AG04449 (cell line): ENCODE measurements around the gene STXBP4.

Experiments
- CTCF ChIA-PET: fragments of 350-600 bp; formaldehyde crosslinking; extraction: SDS; loops from one replicate; lab custom pipeline; 2021; ENCODE audit warnings: antibody characterized with exemption; lab: Yijun Ruan, JAX
- POLR2A ChIA-PET: fragments of 400-600, 350-600 bp; formaldehyde crosslinking; extraction: SDS; loops from one replicate; lab custom pipeline; 2020; ENCODE audit warnings: antibody characterized with exemption, inconsistent platforms; lab: Yijun Ruan, JAX
- DNase-seq: peaks from one replicate; pipeline ENCODE4 v3.0.0-alpha.2; 2010; ENCODE audit warnings: low read depth, low spot score
- H3K4me3 ChIP-seq: 2 replicates; pipeline ENCODE4 v1.5.1; 2011; ENCODE audit warnings: low read depth, mild to moderate bottlenecking, control low read depth, low read length
- CTCF ChIP-seq: IDR thresholded peaks from one replicate; pipeline ENCODE4 v1.5.1; 2011; ENCODE audit warnings: mild to moderate bottlenecking, moderate library complexity, low read length, control low read depth, inconsistent platforms; ENCODE audit not compliant: insufficient read depth; ENCODE audit errors: missing control alignments

STXBP4 gene

GRCh38 chr17:54951286-54951685, 17.3 kb upstream of the STXBP4 start:
- ChIA-PET CTCF (no interaction called here), POLR2A (no interaction called here)

GRCh38 chr17:54956791-54957190, 11.8 kb upstream of the STXBP4 start:
- no peak for DNase-seq
- ChIA-PET POLR2A (no interaction called here), CTCF (no interaction called here)
- no peak for TF ChIP-seq CTCF
- no peak overlapping the region for H3K4me3 ChIP-seq

More at GRCh38 chr17:54951286-54951685, 17.3 kb upstream of the STXBP4 start:
- no peak overlapping the region for H3K4me3 ChIP-seq
- DNase-seq, result no peak
- no peak for TF ChIP-seq CTCF

- no peak for TF ChIP-seq CTCF
- peak overlapping the region; percentile 93 for H3K4me3 ChIP-seq
- ChIA-PET POLR2A (interaction anchor here (0.6 kb wide), 1 partner anchor 188 kb away, joined by 5 read pairs; no protein-coding TSS in a partner anchor), CTCF (interaction anchor here (4.6 kb wide), 1 partner anchor 25 kb away, joined by 22 read pairs; no protein-coding TSS in a partner anchor)
- no peak for DNase-seq
Measured at GRCh38 chr17:54967621-54968261, 824 bp upstream of the STXBP4 start.

GRCh38 chr17:54968988-54969332, 395 bp downstream of the STXBP4 start:
- DNase-seq, result no peak
- CTCF ChIA-PET, result interaction anchor here (1.1 to 4.6 kb wide), 3 partner anchors 11 to 25 kb away, joined by 3 to 22 read pairs (median 4); no protein-coding TSS in a partner anchor
- no peak for TF ChIP-seq CTCF
- POLR2A ChIA-PET, result interaction anchor here (1.1 kb wide), 1 partner anchor 11 kb away, joined by 3 read pairs; no protein-coding TSS in a partner anchor
- H3K4me3 ChIP-seq, result peak overlapping the region; percentile 93

- DNase-seq, result no peak
- CTCF ChIA-PET, result interaction anchor here (1.3 to 4.6 kb wide), 2 partner anchors 22 to 24 kb away, joined by 3 to 22 read pairs; no protein-coding TSS in a partner anchor
- H3K4me3 ChIP-seq, result peak overlapping the region; percentile 93
- no peak for TF ChIP-seq CTCF
- POLR2A ChIA-PET, result interaction anchor here (1.1 kb wide), 1 partner anchor 12 kb away, joined by 3 read pairs; no protein-coding TSS in a partner anchor
Measured at GRCh38 chr17:54969658-54970572, 1.4 kb downstream of the STXBP4 start.
